ENCODE results near the gene KCNK7.

The KCNK7 gene

DNA sequence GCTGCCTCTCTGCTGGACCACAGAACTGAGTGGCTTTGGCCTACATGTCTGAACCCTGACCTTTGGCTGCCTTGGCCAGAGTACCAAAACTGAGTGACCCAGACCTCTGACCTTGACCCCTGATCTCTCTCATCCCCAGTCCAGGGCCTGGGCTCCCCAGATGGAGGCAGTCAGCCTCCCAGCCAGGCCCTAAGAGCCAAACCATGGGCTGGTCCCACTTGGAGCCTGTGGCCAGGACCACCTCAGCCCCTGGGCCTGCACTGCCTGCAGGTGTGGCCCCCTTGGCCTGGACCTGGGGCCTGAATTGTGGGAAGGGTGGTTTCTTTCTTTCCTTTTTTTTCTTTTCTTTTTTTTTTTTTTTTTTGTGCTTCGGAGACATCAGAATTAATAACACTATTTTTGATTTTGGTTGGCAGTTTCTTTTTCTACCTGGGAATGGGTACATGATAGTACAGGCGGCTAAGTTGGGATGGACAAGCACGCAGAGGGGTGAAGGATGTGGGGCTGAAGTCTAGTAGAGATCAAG lies 41.5 kb upstream of the KCNK7 start:
- no peak overlapping the region for H3K4me3 ChIP-seq (ENCODE audit: insufficient read depth, low read length, poor library complexity, severe bottlenecking)
- H3K4me2 ChIP-seq (ENCODE audit: low read depth, low read length, poor library complexity, severe bottlenecking) = no peak overlapping the region
- no peak overlapping the region for H2AFZ ChIP-seq (ENCODE audit: low read depth, low read length, severe bottlenecking)
- no peaks in the 10 kb centered on the region for H3K27me3 ChIP-seq (ENCODE audit: low read length)
- H4K20me1 ChIP-seq (ENCODE audit: low read depth, low read length) = no peaks in the 10 kb centered on the region
- H3K27ac ChIP-seq (ENCODE audit: low read depth, low read length) = peak overlapping the region; percentile 90
- no peaks in the 10 kb centered on the region for H3K79me2 ChIP-seq (ENCODE audit: insufficient read depth, low read length)
- H3K9me3 ChIP-seq (ENCODE audit: insufficient read depth, low read length) = no peaks in the 10 kb centered on the region
- no peaks in the 10 kb centered on the region for H3K9me2 ChIP-seq (replicated peaks; ENCODE audit: insufficient read depth, low read length)
- TF ChIP-seq, protein P1, sequence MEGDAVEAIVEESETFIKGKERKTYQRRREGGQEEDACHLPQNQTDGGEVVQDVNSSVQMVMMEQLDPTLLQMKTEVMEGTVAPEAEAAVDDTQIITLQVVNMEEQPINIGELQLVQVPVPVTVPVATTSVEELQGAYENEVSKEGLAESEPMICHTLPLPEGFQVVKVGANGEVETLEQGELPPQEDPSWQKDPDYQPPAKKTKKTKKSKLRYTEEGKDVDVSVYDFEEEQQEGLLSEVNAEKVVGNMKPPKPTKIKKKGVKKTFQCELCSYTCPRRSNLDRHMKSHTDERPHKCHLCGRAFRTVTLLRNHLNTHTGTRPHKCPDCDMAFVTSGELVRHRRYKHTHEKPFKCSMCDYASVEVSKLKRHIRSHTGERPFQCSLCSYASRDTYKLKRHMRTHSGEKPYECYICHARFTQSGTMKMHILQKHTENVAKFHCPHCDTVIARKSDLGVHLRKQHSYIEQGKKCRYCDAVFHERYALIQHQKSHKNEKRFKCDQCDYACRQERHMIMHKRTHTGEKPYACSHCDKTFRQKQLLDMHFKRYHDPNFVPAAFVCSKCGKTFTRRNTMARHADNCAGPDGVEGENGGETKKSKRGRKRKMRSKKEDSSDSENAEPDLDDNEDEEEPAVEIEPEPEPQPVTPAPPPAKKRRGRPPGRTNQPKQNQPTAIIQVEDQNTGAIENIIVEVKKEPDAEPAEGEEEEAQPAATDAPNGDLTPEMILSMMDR (IDR thresholded peaks at IDR 0.05; ENCODE audit: insufficient read depth, low read length, poor library complexity, severe bottlenecking) = no peak
- TF ChIP-seq EZH2phosphoT487 (conservative IDR thresholded peaks at IDR 0.05; ENCODE audit: low read length) = no peak
- H3K9ac ChIP-seq (ENCODE audit: low read length) = peak overlapping the region; percentile 76
- H3F3A ChIP-seq (ENCODE audit: insufficient read depth) = peaks cover 23% of the 10 kb centered on the region
- no peaks in the 10 kb centered on the region for H3K36me3 ChIP-seq (ENCODE audit: low read length)

DNA sequence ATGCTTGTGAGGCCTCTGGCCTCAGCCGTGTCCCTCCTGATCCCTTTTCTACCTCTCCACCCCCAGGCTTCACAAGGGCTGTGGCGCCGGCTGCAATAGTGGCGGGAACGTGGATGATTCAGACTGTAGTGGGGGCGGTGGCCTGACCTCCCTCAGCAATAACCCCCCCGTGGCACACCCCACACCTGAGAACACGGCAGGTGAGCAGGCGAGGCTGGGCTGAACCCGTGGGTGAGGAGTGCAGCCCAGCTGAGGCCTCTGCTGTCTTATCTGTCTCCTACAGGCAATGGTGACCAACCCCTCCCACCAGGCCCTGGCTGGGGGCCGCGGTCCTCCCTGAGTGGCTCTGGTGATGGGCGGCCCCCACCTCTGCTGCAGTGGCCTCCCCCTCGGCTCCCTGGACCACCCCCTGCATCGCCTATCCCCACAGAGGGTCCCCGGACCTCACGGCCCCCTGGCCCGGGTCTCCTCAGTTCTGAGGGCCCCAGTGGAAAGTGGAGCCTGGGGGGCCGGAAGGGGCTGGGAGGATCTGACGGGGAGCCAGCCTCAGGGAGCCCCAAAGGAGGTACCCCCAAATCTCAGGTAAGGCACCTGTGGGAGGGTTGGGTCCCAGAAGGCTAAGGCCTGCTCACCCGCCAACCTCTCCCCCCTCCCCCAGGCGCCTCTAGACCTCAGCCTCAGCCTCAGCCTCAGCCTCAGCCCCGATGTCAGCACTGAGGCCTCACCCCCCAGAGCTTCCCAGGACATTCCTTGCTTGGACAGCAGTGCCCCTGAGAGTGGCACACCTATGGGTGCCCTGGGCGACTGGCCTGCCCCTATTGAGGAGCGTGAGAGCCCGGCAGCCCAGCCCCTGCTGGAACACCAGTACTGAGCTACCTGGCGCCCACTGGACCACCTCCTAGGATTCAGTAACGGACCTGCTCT lies 40.8 kb upstream of the KCNK7 start:
- Histone ChIP-seq H3F3A (ENCODE audit: insufficient read depth) (peaks cover 23% of the 10 kb centered on the region), H3K9me3 (ENCODE audit: insufficient read depth, low read length) (no peaks in the 10 kb centered on the region), H4K20me1 (ENCODE audit: low read depth, low read length) (no peaks in the 10 kb centered on the region), H3K9me2 (replicated peaks; ENCODE audit: insufficient read depth, low read length) (no peaks in the 10 kb centered on the region), H3K36me3 (ENCODE audit: low read length) (no peaks in the 10 kb centered on the region), H3K4me2 (ENCODE audit: low read depth, low read length, poor library complexity, severe bottlenecking) (no peak overlapping the region), H3K27me3 (ENCODE audit: low read length) (no peaks in the 10 kb centered on the region), H3K79me2 (ENCODE audit: insufficient read depth, low read length) (no peaks in the 10 kb centered on the region), H3K9ac (ENCODE audit: low read length) (no peak overlapping the region), H3K27ac (ENCODE audit: low read depth, low read length) (no peak overlapping the region), H3K4me3 (ENCODE audit: insufficient read depth, low read length, poor library complexity, severe bottlenecking) (no peak overlapping the region), H2AFZ (ENCODE audit: low read depth, low read length, severe bottlenecking) (no peak overlapping the region)
- TF ChIP-seq, protein P1 (IDR thresholded peaks at IDR 0.05; ENCODE audit: insufficient read depth, low read length, poor library complexity, severe bottlenecking) = no peak
- TF ChIP-seq EZH2phosphoT487 (conservative IDR thresholded peaks at IDR 0.05; ENCODE audit: low read length) = no peak

DNA sequence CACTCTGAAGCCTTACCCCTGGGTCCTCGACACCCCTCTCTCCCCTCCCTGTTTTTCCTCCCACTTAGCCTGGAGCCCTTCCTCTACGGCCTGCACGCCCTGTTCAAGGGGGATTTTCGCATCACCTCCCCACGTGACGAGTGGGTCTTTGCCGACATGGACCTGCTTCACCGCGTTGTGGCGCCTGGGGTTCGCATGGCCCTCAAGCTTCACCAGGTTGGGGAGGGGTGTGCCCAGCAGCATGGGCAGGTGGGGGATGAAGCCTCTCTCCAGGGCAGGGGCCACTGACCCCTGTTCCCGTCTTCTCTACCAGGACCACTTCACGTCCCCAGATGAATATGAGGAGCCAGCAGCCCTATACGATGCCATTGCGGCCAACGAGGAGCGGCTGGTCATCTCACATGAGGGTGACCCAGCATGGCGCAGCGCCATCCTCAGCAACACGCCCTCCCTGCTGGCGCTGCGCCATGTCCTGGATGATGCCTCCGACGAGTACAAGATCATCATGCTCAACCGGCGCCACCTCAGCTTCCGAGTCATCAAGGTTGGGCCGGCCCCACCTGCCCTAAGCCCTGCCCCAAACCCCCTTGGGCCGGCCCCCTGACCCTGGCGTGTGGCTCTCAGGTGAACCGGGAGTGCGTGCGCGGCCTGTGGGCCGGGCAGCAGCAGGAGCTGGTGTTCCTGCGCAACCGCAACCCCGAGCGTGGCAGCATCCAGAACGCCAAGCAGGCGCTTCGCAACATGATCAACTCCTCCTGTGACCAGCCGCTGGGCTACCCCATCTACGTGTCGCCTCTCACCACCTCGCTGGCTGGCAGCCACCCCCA lies 39.5 kb upstream of the KCNK7 start:
- no peak for TF ChIP-seq EZH2phosphoT487 (conservative IDR thresholded peaks at IDR 0.05; ENCODE audit: low read length)
- TF ChIP-seq, protein P1 (IDR thresholded peaks at IDR 0.05; ENCODE audit: insufficient read depth, low read length, poor library complexity, severe bottlenecking) = no peak
- H3K27ac ChIP-seq (ENCODE audit: low read depth, low read length) = no peak overlapping the region
- H3K9me2 ChIP-seq (replicated peaks; ENCODE audit: insufficient read depth, low read length) = no peaks in the 10 kb centered on the region
- H4K20me1 ChIP-seq (ENCODE audit: low read depth, low read length) = no peaks in the 10 kb centered on the region
- H3K4me3 ChIP-seq (ENCODE audit: insufficient read depth, low read length, poor library complexity, severe bottlenecking) = no peak overlapping the region
- H3F3A ChIP-seq (ENCODE audit: insufficient read depth) = peaks cover 23% of the 10 kb centered on the region
- no peak overlapping the region for H3K4me2 ChIP-seq (ENCODE audit: low read depth, low read length, poor library complexity, severe bottlenecking)
- no peaks in the 10 kb centered on the region for H3K79me2 ChIP-seq (ENCODE audit: insufficient read depth, low read length)
- H2AFZ ChIP-seq (ENCODE audit: low read depth, low read length, severe bottlenecking) = no peak overlapping the region
- H3K27me3 ChIP-seq (ENCODE audit: low read length) = no peaks in the 10 kb centered on the region
- no peak overlapping the region for H3K9ac ChIP-seq (ENCODE audit: low read length)
- no peaks in the 10 kb centered on the region for H3K36me3 ChIP-seq (ENCODE audit: low read length)
- H3K9me3 ChIP-seq (ENCODE audit: insufficient read depth, low read length) = no peaks in the 10 kb centered on the region
